Common myeloid progenitor, CD34-positive (primary cell): ENCODE measurements around the gene MTTP.

Experiments used
- CTCF ChIA-PET: fragments of 350-600 bp; sonication (Branson Sonifier 250); formaldehyde crosslinking; loops from one replicate; lab custom pipeline; 2021; ENCODE audit warnings: antibody characterized with exemption; lab: Charles Lee
- POLR2A ChIA-PET: fragments of 350-600 bp; sonication (Branson Sonifier 250); formaldehyde crosslinking; loops from one replicate; lab custom pipeline; 2021; ENCODE audit warnings: antibody characterized with exemption; lab: Charles Lee
- DNase-seq, 3 donors: peaks; one replicate each; pipeline versions ENCODE4 v3.0.0 to v3.0.0-alpha.2; 2013
- H3K27ac ChIP-seq, 2 experiments: 1 replicate in 1 of 2; 2 replicates in 1 of 2; pipeline ENCODE4 v1.7.0; 2013; ENCODE audit warnings: inconsistent platforms in 2 of 2, low read length in 2 of 2, mild to moderate bottlenecking in 2 of 2, low read depth in 1 of 2, moderate library complexity in 1 of 2; ENCODE audit not compliant: severe bottlenecking in 2 of 2, insufficient read depth in 1 of 2, poor library complexity in 1 of 2
- H3K27me3 ChIP-seq, 5 experiments: replicated peaks in 2 of 5; 1 replicate in 3 of 5; 2 replicates in 2 of 5; pipeline versions ENCODE4 v1.6.1 to v1.7.0; 2013; ENCODE audit warnings: low read length in 4 of 5, mild to moderate bottlenecking in 2 of 5, moderate library complexity in 2 of 5, inconsistent platforms in 1 of 5; ENCODE audit not compliant: insufficient read depth in 5 of 5, control insufficient read depth in 4 of 5
- H3K36me3 ChIP-seq, 4 experiments: 1 replicate in 2 of 4; 2 replicates in 2 of 4; pipeline versions ENCODE4 v1.6.1 to v1.7.0; 2013; ENCODE audit warnings: low read length in 3 of 4, control low read depth in 1 of 4, mild to moderate bottlenecking in 1 of 4; ENCODE audit not compliant: control insufficient read depth in 4 of 4, insufficient read depth in 4 of 4
- H3K4me1 ChIP-seq, 4 experiments: 1 replicate in 3 of 4; 2 replicates in 1 of 4; pipeline versions ENCODE4 v1.6.1 to v1.7.1; 2013; ENCODE audit warnings: low read length in 3 of 4, mild to moderate bottlenecking in 3 of 4, control low read depth in 1 of 4, inconsistent platforms in 1 of 4, moderate library complexity in 1 of 4; ENCODE audit not compliant: control insufficient read depth in 4 of 4, insufficient read depth in 4 of 4; ENCODE audit errors: control extremely low read depth in 1 of 4
- H3K4me3 ChIP-seq, 7 experiments: 1 replicate in 4 of 7; 2 replicates in 3 of 7; pipeline versions ENCODE4 v1.5.1 to v1.7.0; 2013; ENCODE audit warnings: mild to moderate bottlenecking in 7 of 7, low read length in 6 of 7, moderate library complexity in 6 of 7, inconsistent platforms in 2 of 7, low read depth in 2 of 7, control low read depth in 1 of 7; ENCODE audit not compliant: insufficient read depth in 4 of 7, control insufficient read depth in 1 of 7; ENCODE audit errors: extremely low read depth in 1 of 7
- H3K9me3 ChIP-seq, 5 experiments: 1 replicate in 4 of 5; 2 replicates in 1 of 5; pipeline versions ENCODE4 v1.6.1 to v1.7.1; 2013; ENCODE audit warnings: low read length in 4 of 5, mild to moderate bottlenecking in 2 of 5, inconsistent platforms in 1 of 5, low read depth in 1 of 5, moderate library complexity in 1 of 5; ENCODE audit not compliant: control insufficient read depth in 4 of 5, insufficient read depth in 2 of 5; ENCODE audit errors: control extremely low read depth in 1 of 5
- WGBS: methylation state at CpG from one replicate; pipeline ENCODE4 v1.1.5; 2013; ENCODE audit not compliant: insufficient coverage; 5-methylcytosine and 5-hydroxymethylcytosine counted together

MTTP gene

GRCh38 chr4:99573735-99574368 lies 772 bp upstream of the MTTP start:
- DNase-seq: no peak
- ChIA-PET CTCF (interaction anchor here (0.7 to 1.4 kb wide), 3 partner anchors 10 to 235 kb away, joined by 3 read pairs; partner anchors contain the start of gene TRMT10A), POLR2A (no interaction called here)
- H3K27me3 ChIP-seq: peaks cover 0 to 7% (median 3%) of the 10 kb centered on the region in 5 experiments
- no CpG with 5 or more reads among the region's 1 CpG for WGBS
- no peaks in the 10 kb centered on the region for H3K4me1 ChIP-seq
- H3K27ac ChIP-seq: no peak overlapping the region
- H3K9me3 ChIP-seq: no peaks in the 10 kb centered on the region
- H3K36me3 ChIP-seq: no peaks in the 10 kb centered on the region
- H3K4me3 ChIP-seq: no peak overlapping the region

GRCh38 chr4:99578714-99579113 lies 4.1 kb downstream of the MTTP start:
- DNase-seq: no peak
- no peak overlapping the region for H3K4me3 ChIP-seq
- H3K9me3 ChIP-seq: no peaks in the 10 kb centered on the region
- ChIA-PET CTCF (no interaction called here), POLR2A (no interaction called here)
- H3K27ac ChIP-seq: no peak overlapping the region
- peaks cover 0 to 11% (median 0%) of the 10 kb centered on the region in 5 experiments for H3K27me3 ChIP-seq
- no peaks in the 10 kb centered on the region for H3K36me3 ChIP-seq
- WGBS: 93% methylated on average over 2 of the region's 2 CpGs
- H3K4me1 ChIP-seq: no peaks in the 10 kb centered on the region

GRCh38 chr4:99585516-99585915 lies 10.9 kb downstream of the MTTP start:
- Histone ChIP-seq H3K27ac (no peak overlapping the region), H3K9me3 (peaks cover 0 to 1% (median 0%) of the 10 kb centered on the region in 5 experiments), H3K27me3 (peaks cover 0 to 17% (median 0%) of the 10 kb centered on the region in 5 experiments), H3K36me3 (no peaks in the 10 kb centered on the region), H3K4me3 (no peak overlapping the region), H3K4me1 (no peaks in the 10 kb centered on the region)
- ChIA-PET POLR2A (no interaction called here), CTCF (interaction anchor here (1.0 kb wide), 1 partner anchor 327 kb away, joined by 3 read pairs; no protein-coding TSS in a partner anchor)
- DNase-seq: no peak
- WGBS: no CpG with 5 or more reads among the region's 1 CpG

- no peak overlapping the region for H3K4me3 ChIP-seq
- DNase-seq: no peak
- H3K9me3 ChIP-seq: peaks cover 0 to 1% (median 0%) of the 10 kb centered on the region in 5 experiments
- H3K27ac ChIP-seq: no peak overlapping the region
- no peaks in the 10 kb centered on the region for H3K4me1 ChIP-seq
- no peaks in the 10 kb centered on the region for H3K36me3 ChIP-seq
- H3K27me3 ChIP-seq: peaks cover 0 to 17% (median 0%) of the 10 kb centered on the region in 5 experiments
- ChIA-PET POLR2A (no interaction called here), CTCF (no interaction called here)
- no CpG with 5 or more reads among the region's 2 CpGs for WGBS
Observed at GRCh38 chr4:99586322-99586721, 11.7 kb downstream of the MTTP start.

GRCh38 chr4:99586797-99587196 lies 12.2 kb downstream of the MTTP start:
- Histone ChIP-seq H3K36me3 (no peaks in the 10 kb centered on the region), H3K4me3 (no peak overlapping the region), H3K4me1 (no peaks in the 10 kb centered on the region), H3K9me3 (peaks cover 0 to 1% (median 0%) of the 10 kb centered on the region in 5 experiments), H3K27ac (no peak overlapping the region), H3K27me3 (peaks cover 0 to 17% (median 0%) of the 10 kb centered on the region in 5 experiments)
- POLR2A ChIA-PET: no interaction called here
- CTCF ChIA-PET: no interaction called here
- no CpG with 5 or more reads among the region's 1 CpG for WGBS
- no peak for DNase-seq

GRCh38 chr4:99587309-99587708 lies 12.7 kb downstream of the MTTP start:
- no peaks in the 10 kb centered on the region for H3K4me1 ChIP-seq
- no peak overlapping the region for H3K4me3 ChIP-seq
- H3K27ac ChIP-seq: no peak overlapping the region
- no peaks in the 10 kb centered on the region for H3K36me3 ChIP-seq
- peaks cover 0 to 16% (median 0%) of the 10 kb centered on the region in 5 experiments for H3K27me3 ChIP-seq
- POLR2A ChIA-PET: no interaction called here
- CTCF ChIA-PET: no interaction called here
- peaks cover 0 to 1% (median 0%) of the 10 kb centered on the region in 5 experiments for H3K9me3 ChIP-seq
- no peak for DNase-seq

GRCh38 chr4:99587803-99588202 lies 13.2 kb downstream of the MTTP start:
- Histone ChIP-seq H3K36me3 (no peaks in the 10 kb centered on the region), H3K27ac (no peak overlapping the region), H3K4me3 (no peak overlapping the region), H3K9me3 (peaks cover 0 to 1% (median 0%) of the 10 kb centered on the region in 5 experiments), H3K27me3 (peaks cover 0 to 12% (median 0%) of the 10 kb centered on the region in 5 experiments), H3K4me1 (no peaks in the 10 kb centered on the region)
- ChIA-PET CTCF (no interaction called here), POLR2A (no interaction called here)
- no peak for DNase-seq
- WGBS: no CpG with 5 or more reads among the region's 1 CpG
